ENCODE data around the gene DAB1.

Gene DAB1

DNA sequence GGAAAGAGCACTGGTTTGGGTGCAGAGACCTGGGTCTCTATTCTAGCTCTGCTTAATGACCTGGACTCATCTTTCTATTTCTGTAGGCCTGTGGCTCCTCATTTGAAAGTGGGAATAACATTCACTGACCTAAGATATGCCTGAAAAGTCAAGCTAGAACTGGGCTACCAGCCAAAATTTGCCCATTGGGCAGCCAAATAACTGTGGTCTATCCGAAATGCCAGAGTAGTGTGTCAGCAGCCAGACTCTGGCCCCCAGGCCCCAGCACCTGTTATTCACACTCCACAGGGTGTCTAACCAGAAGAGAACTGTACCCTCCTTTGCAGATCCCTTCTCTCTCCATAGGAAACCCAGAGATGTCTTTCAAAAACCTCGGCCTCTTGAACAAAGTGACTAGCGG, 12.6 kb downstream of the DAB1 start:
- H3K4me3 ChIP-seq (ENCODE audit: low read length), result no peak overlapping the region
- no peaks in the 10 kb centered on the region for H3K27me3 ChIP-seq (ENCODE audit: insufficient read depth, low read length)
- no peak overlapping the region for H3K9ac ChIP-seq (ENCODE audit: low read depth, low read length)
- peaks cover 24% of the 10 kb centered on the region for H3K4me1 ChIP-seq (ENCODE audit: insufficient read depth, low read length)
- no peak overlapping the region for H3K27ac ChIP-seq (ENCODE audit: low read depth, low read length)
- WGBS, result 70% methylated on average over 3 of the region's 3 CpGs
- H3K9me3 ChIP-seq (ENCODE audit: insufficient read depth, low read depth, low read length), result 0 out of 2 replicates have a peak, but pooled peaks cover 5% of the 10 kb centered on the region
- H3K36me3 ChIP-seq (ENCODE audit: insufficient read depth, low read length), result no peaks in the 10 kb centered on the region

DNA sequence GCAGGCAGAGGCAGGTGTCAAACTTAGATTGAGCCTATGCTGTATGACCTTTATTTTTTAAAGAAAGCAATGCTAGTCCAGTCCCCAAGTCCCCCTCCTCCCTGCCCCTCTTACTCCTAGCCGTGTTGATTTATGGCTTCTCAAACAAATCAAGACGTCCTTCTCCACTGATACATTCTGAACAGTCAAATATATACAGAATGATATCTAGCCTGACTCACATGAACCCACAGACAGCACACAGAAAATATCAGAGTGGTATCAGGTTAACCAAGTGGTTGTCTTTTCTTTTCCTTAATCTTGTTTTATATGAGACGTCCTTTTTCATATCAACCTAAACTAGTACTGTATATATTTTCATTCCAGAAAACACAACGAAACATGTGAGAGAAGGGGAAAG, 13.4 kb downstream of the DAB1 start:
- no peaks in the 10 kb centered on the region for H3K36me3 ChIP-seq (ENCODE audit: insufficient read depth, low read length)
- 0 out of 2 replicates have a peak, but pooled peaks cover 5% of the 10 kb centered on the region for H3K9me3 ChIP-seq (ENCODE audit: insufficient read depth, low read depth, low read length)
- peaks cover 24% of the 10 kb centered on the region for H3K4me1 ChIP-seq (ENCODE audit: insufficient read depth, low read length)
- no peaks in the 10 kb centered on the region for H3K27me3 ChIP-seq (ENCODE audit: insufficient read depth, low read length)
- H3K9ac ChIP-seq (ENCODE audit: low read depth, low read length), result no peak overlapping the region
- WGBS, result 87% methylated on average over 3 of the region's 4 CpGs
- H3K27ac ChIP-seq (ENCODE audit: low read depth, low read length), result no peak overlapping the region
- H3K4me3 ChIP-seq (ENCODE audit: low read length), result no peak overlapping the region

GRCh38 chr1:57407928-57408327, 15.9 kb downstream of the DAB1 start:
- no peak overlapping the region for H3K9ac ChIP-seq (ENCODE audit: low read depth, low read length)
- no peak overlapping the region for H3K4me3 ChIP-seq (ENCODE audit: low read length)
- no peaks in the 10 kb centered on the region for H3K36me3 ChIP-seq (ENCODE audit: insufficient read depth, low read length)
- no peak overlapping the region for H3K27ac ChIP-seq (ENCODE audit: low read depth, low read length)
- H3K4me1 ChIP-seq (ENCODE audit: insufficient read depth, low read length), result peaks cover 24% of the 10 kb centered on the region
- H3K27me3 ChIP-seq (ENCODE audit: insufficient read depth, low read length), result no peaks in the 10 kb centered on the region
- 0 out of 2 replicates have a peak, but pooled peaks cover 1% of the 10 kb centered on the region for H3K9me3 ChIP-seq (ENCODE audit: insufficient read depth, low read depth, low read length)
- WGBS, result 88% methylated on average over 4 of the region's 4 CpGs

- H3K4me3 ChIP-seq (ENCODE audit: low read length), result no peak overlapping the region
- no peaks in the 10 kb centered on the region for H3K27me3 ChIP-seq (ENCODE audit: insufficient read depth, low read length)
- 95% methylated on average over 2 of the region's 2 CpGs for WGBS
- H3K9me3 ChIP-seq (ENCODE audit: insufficient read depth, low read depth, low read length), result no peaks in the 10 kb centered on the region
- no peaks in the 10 kb centered on the region for H3K36me3 ChIP-seq (ENCODE audit: insufficient read depth, low read length)
- no peak overlapping the region for H3K9ac ChIP-seq (ENCODE audit: low read depth, low read length)
- no peak overlapping the region for H3K27ac ChIP-seq (ENCODE audit: low read depth, low read length)
- peaks cover 27% of the 10 kb centered on the region for H3K4me1 ChIP-seq (ENCODE audit: insufficient read depth, low read length)
Measured at GRCh38 chr1:57406428-57406970, 17.4 kb downstream of the DAB1 start.

DNA sequence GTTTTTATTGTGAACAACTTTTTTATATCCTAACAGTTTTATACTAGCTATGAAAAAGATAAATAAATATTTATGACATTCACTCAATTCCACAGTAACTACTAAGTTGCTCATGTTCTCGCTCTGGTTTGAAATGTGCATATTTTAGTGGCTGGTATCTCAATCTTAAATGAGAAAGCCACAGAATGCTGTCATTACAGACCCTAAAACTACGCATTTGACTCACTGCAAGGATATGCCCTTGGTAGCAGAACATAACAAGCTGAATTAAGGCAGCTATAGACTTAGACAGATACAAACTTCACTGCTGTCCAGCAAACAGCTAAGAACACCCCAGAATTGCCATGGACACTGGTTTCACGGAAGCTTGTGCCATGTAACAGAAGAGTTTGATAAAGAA, 19.0 kb downstream of the DAB1 start:
- no peaks in the 10 kb centered on the region for H3K36me3 ChIP-seq (ENCODE audit: insufficient read depth, low read length)
- no peak overlapping the region for H3K9ac ChIP-seq (ENCODE audit: low read depth, low read length)
- H3K27me3 ChIP-seq (ENCODE audit: insufficient read depth, low read length), result no peaks in the 10 kb centered on the region
- H3K9me3 ChIP-seq (ENCODE audit: insufficient read depth, low read depth, low read length), result no peaks in the 10 kb centered on the region
- no peak overlapping the region for H3K4me3 ChIP-seq (ENCODE audit: low read length)
- 82% methylated on average over 3 of the region's 3 CpGs for WGBS
- peaks cover 11% of the 10 kb centered on the region for H3K4me1 ChIP-seq (ENCODE audit: insufficient read depth, low read length)
- H3K27ac ChIP-seq (ENCODE audit: low read depth, low read length), result no peak overlapping the region

- H3K27me3 ChIP-seq (ENCODE audit: insufficient read depth, low read length), result no peaks in the 10 kb centered on the region
- H3K9ac ChIP-seq (ENCODE audit: low read depth, low read length), result no peak overlapping the region
- no peak overlapping the region for H3K4me3 ChIP-seq (ENCODE audit: low read length)
- H3K27ac ChIP-seq (ENCODE audit: low read depth, low read length), result no peak overlapping the region
- WGBS, result 100% methylated on average over 1 of the region's 1 CpG
- H3K9me3 ChIP-seq (ENCODE audit: insufficient read depth, low read depth, low read length), result no peaks in the 10 kb centered on the region
- H3K36me3 ChIP-seq (ENCODE audit: insufficient read depth, low read length), result no peaks in the 10 kb centered on the region
- H3K4me1 ChIP-seq (ENCODE audit: insufficient read depth, low read length), result peaks cover 12% of the 10 kb centered on the region
Measured at GRCh38 chr1:57403201-57403600, 20.7 kb downstream of the DAB1 start.

DNA sequence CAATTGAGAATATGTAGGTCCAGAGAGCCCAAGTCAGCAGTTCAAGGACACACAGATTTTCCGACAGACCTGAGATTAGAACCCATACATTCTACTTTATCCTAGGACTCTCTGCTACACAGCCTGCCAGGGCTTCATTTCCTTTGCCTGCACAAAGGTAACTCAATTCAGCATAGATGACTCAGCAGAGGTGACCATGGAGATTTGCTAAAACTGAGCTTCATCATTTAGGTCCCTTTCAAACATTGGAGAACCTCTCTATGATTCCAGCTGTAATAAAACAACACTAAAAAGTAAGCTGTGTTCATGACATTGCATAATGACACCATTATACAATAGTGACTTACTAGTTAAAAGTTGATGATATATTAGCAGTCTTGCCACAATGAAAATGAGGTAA, 22.2 kb downstream of the DAB1 start:
- WGBS, result 82% methylated on average over 1 of the region's 1 CpG
- H3K9me3 ChIP-seq (ENCODE audit: insufficient read depth, low read depth, low read length), result no peaks in the 10 kb centered on the region

GRCh38 chr1:57400048-57400447, 23.8 kb downstream of the DAB1 start:
- H3K9ac ChIP-seq (ENCODE audit: low read depth, low read length), result no peak overlapping the region
- H3K4me1 ChIP-seq (ENCODE audit: insufficient read depth, low read length), result peaks cover 21% of the 10 kb centered on the region
- H3K4me3 ChIP-seq (ENCODE audit: low read length), result no peak overlapping the region
- no peaks in the 10 kb centered on the region for H3K36me3 ChIP-seq (ENCODE audit: insufficient read depth, low read length)
- WGBS, result 95% methylated on average over 5 of the region's 5 CpGs
- H3K27ac ChIP-seq (ENCODE audit: low read depth, low read length), result no peak overlapping the region
- no peaks in the 10 kb centered on the region for H3K27me3 ChIP-seq (ENCODE audit: insufficient read depth, low read length)
- no peaks in the 10 kb centered on the region for H3K9me3 ChIP-seq (ENCODE audit: insufficient read depth, low read depth, low read length)

More for the DNA sequence above, 22.2 kb downstream of the DAB1 start:
- Histone ChIP-seq H3K27ac (ENCODE audit: low read depth, low read length) (no peak overlapping the region), H3K9ac (ENCODE audit: low read depth, low read length) (no peak overlapping the region), H3K4me3 (ENCODE audit: low read length) (no peak overlapping the region), H3K27me3 (ENCODE audit: insufficient read depth, low read length) (no peaks in the 10 kb centered on the region), H3K36me3 (ENCODE audit: insufficient read depth, low read length) (no peaks in the 10 kb centered on the region), H3K4me1 (ENCODE audit: insufficient read depth, low read length) (peaks cover 21% of the 10 kb centered on the region)

DNA sequence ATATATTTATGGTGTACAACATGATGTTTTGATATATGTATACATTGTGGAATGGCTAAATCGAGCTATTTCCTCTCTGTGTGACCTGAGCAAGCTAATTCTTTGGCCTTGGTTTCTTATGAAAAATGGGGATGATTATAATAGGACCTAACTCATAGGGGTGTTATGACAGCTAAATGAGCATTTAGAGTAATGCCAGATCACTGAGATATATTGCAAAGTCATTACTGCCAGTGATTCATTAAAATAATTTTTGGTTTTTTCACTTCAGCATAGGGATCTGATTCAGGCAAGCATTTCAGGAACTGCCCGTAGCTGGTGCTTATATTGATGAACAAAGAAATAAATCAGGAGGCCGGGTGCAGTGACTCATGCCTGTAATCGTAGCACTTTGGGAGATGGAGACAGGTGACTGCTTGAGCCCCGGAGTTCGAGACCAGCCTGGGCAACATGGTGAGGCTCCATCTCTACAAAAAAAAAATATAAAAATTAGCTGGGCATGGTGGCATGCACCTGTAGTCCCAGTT, 30.7 kb downstream of the DAB1 start:
- no peak overlapping the region for H3K4me3 ChIP-seq (ENCODE audit: low read length)
- no peak overlapping the region for H3K9ac ChIP-seq (ENCODE audit: low read depth, low read length)
- WGBS, result 95% methylated on average over 6 of the region's 6 CpGs
- peaks cover 8% of the 10 kb centered on the region for H3K4me1 ChIP-seq (ENCODE audit: insufficient read depth, low read length)
- H3K27ac ChIP-seq (ENCODE audit: low read depth, low read length), result no peak overlapping the region
- no peaks in the 10 kb centered on the region for H3K27me3 ChIP-seq (ENCODE audit: insufficient read depth, low read length)
- no peaks in the 10 kb centered on the region for H3K36me3 ChIP-seq (ENCODE audit: insufficient read depth, low read length)
- no peaks in the 10 kb centered on the region for H3K9me3 ChIP-seq (ENCODE audit: insufficient read depth, low read depth, low read length)

DNA sequence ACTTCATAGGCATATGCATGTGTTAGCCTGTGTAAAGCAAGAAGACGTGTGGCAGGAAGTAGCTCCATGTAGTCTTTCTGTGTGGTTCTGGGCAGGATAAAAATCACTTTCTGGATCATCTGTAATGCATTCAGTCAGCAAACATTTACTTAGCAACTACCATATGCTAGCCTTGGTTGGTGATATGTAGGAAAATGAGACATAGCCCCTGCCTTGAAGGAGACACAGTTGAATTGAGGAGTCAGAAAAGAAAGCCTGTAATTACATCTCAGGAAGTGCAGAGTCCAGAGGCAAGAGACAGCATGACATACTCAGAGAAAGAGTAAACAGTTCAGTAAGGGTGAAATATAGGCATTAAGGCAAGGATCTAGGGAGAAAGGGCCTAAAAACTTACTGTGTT, 38.5 kb downstream of the DAB1 start:
- no peak overlapping the region for H3K9ac ChIP-seq (ENCODE audit: low read depth, low read length)
- no peak overlapping the region for H3K4me3 ChIP-seq (ENCODE audit: low read length)
- H3K27me3 ChIP-seq (ENCODE audit: insufficient read depth, low read length), result no peaks in the 10 kb centered on the region
- H3K9me3 ChIP-seq (ENCODE audit: insufficient read depth, low read depth, low read length), result no peaks in the 10 kb centered on the region
- no peaks in the 10 kb centered on the region for H3K36me3 ChIP-seq (ENCODE audit: insufficient read depth, low read length)
- 86% methylated on average over 1 of the region's 1 CpG for WGBS
- peaks cover 12% of the 10 kb centered on the region; the same call in 1 of the 2 replicates for H3K4me1 ChIP-seq (ENCODE audit: insufficient read depth, low read length)
- no peak overlapping the region for H3K27ac ChIP-seq (ENCODE audit: low read depth, low read length)

GRCh38 chr1:57384901-57385300, 39.0 kb downstream of the DAB1 start:
- no CpG with 5 or more reads among the region's 1 CpG for WGBS
- H3K4me3 ChIP-seq (ENCODE audit: low read length), result no peak overlapping the region
- H3K9me3 ChIP-seq (ENCODE audit: insufficient read depth, low read depth, low read length), result no peaks in the 10 kb centered on the region
- no peaks in the 10 kb centered on the region for H3K27me3 ChIP-seq (ENCODE audit: insufficient read depth, low read length)
- H3K27ac ChIP-seq (ENCODE audit: low read depth, low read length), result no peak overlapping the region
- peaks cover 12% of the 10 kb centered on the region; the same call in 1 of the 2 replicates for H3K4me1 ChIP-seq (ENCODE audit: insufficient read depth, low read length)
- H3K36me3 ChIP-seq (ENCODE audit: insufficient read depth, low read length), result no peaks in the 10 kb centered on the region
- no peak overlapping the region for H3K9ac ChIP-seq (ENCODE audit: low read depth, low read length)

GRCh38 chr1:57384284-57384683, 39.6 kb downstream of the DAB1 start:
- Histone ChIP-seq H3K4me3 (ENCODE audit: low read length) (no peak overlapping the region), H3K4me1 (ENCODE audit: insufficient read depth, low read length) (peaks cover 12% of the 10 kb centered on the region; the same call in 1 of the 2 replicates), H3K27ac (ENCODE audit: low read depth, low read length) (no peak overlapping the region), H3K36me3 (ENCODE audit: insufficient read depth, low read length) (no peaks in the 10 kb centered on the region), H3K9ac (ENCODE audit: low read depth, low read length) (no peak overlapping the region), H3K27me3 (ENCODE audit: insufficient read depth, low read length) (no peaks in the 10 kb centered on the region), H3K9me3 (ENCODE audit: insufficient read depth, low read depth, low read length) (no peaks in the 10 kb centered on the region)
- 96% methylated on average over 4 of the region's 4 CpGs for WGBS

Data from HUES64 (cell line).